ENCODE data around the gene SULT1C4.
"Not testable (repeated sequence)": the region's sequence is repeated elsewhere in the genome, so short reads cannot be mapped to it uniquely, and the experiment has no call there.

Gene SULT1C4

GRCh38 chr2:108377815-108378630 lies at the start of gene SULT1C4:
TSS of gene SULT1C4 (plus strand) at chr2:108377954. CDS start at chr2:108378338, 384 bp downstream.
- no peak for DNase-seq (ENCODE audit: low read depth)

GRCh38 chr2:108329771-108330170 lies 48.0 kb upstream of the SULT1C4 start:
- no peak for DNase-seq (ENCODE audit: low read depth)

- no peak for DNase-seq (ENCODE audit: low read depth)
Observed at GRCh38 chr2:108330979-108331378, 46.8 kb upstream of the SULT1C4 start.

- no peak for DNase-seq (ENCODE audit: low read depth)
Observed at GRCh38 chr2:108345951-108346350, 31.8 kb upstream of the SULT1C4 start.

GRCh38 chr2:108346827-108347226 lies 30.9 kb upstream of the SULT1C4 start:
- no peak for DNase-seq (ENCODE audit: low read depth)

- DNase-seq (ENCODE audit: low read depth), result no peak
Observed at GRCh38 chr2:108347786-108348185, 30.0 kb upstream of the SULT1C4 start.

GRCh38 chr2:108348816-108349570 lies 28.8 kb upstream of the SULT1C4 start:
- DNase-seq (ENCODE audit: low read depth), result no peak

- DNase-seq (ENCODE audit: low read depth), result no peak
Observed at GRCh38 chr2:108349571-108349928, 28.2 kb upstream of the SULT1C4 start.

- no peak for DNase-seq (ENCODE audit: low read depth)
Observed at GRCh38 chr2:108351889-108352288, 25.9 kb upstream of the SULT1C4 start.

- no peak for DNase-seq (ENCODE audit: low read depth)
Observed at GRCh38 chr2:108354136-108354535, 23.6 kb upstream of the SULT1C4 start.

- no peak for DNase-seq (ENCODE audit: low read depth)
Observed at GRCh38 chr2:108355906-108356734, 21.6 kb upstream of the SULT1C4 start.

GRCh38 chr2:108359336-108359735 lies 18.4 kb upstream of the SULT1C4 start:
- not testable (repeated sequence) for DNase-seq (ENCODE audit: low read depth)

GRCh38 chr2:108360776-108361468 lies 16.8 kb upstream of the SULT1C4 start:
- no peak for DNase-seq (ENCODE audit: low read depth)

GRCh38 chr2:108363024-108363907 lies 14.5 kb upstream of the SULT1C4 start:
- no peak for DNase-seq (ENCODE audit: low read depth)

GRCh38 chr2:108363908-108364225 lies 13.9 kb upstream of the SULT1C4 start:
- no peak for DNase-seq (ENCODE audit: low read depth)

- no peak for DNase-seq (ENCODE audit: low read depth)
Observed at GRCh38 chr2:108364676-108365297, 13.0 kb upstream of the SULT1C4 start.

GRCh38 chr2:108365656-108366055 lies 12.1 kb upstream of the SULT1C4 start:
- no peak for DNase-seq (ENCODE audit: low read depth)

GRCh38 chr2:108367014-108367413 lies 10.7 kb upstream of the SULT1C4 start:
- DNase-seq (ENCODE audit: low read depth), result no peak

- no peak for DNase-seq (ENCODE audit: low read depth)
Observed at GRCh38 chr2:108367561-108368175, 10.1 kb upstream of the SULT1C4 start.

- no peak for DNase-seq (ENCODE audit: low read depth)
Observed at GRCh38 chr2:108369153-108369552, 8.6 kb upstream of the SULT1C4 start.

Measured in stimulated activated CD8-positive, alpha-beta memory T cell treated with anti-CD3 and anti-CD28 coated beads, Interleukin-15, amount 100 ng/mL, for 1 hour (primary cell).